Esophagus muscularis mucosa (tissue), 4 donors: Measurements from ENCODE around the gene EMILIN1. TPM values are rescaled to one million over a fixed set of nuclear protein-coding genes. Genes with fewer than 3 reads are reported as not detected.
A peak's percentile ranks its signal among the peaks of the same experiment; 100 is the strongest.

Experiments
- DNase-seq: peaks from one replicate; pipeline ENCODE4 v3.0.0-alpha.2; 2017; ENCODE audit errors: extremely low spot score
- H3K27ac ChIP-seq, 4 donors: fragments of 200-600 bp; sonication (generic); replicated peaks in 1 of 4; 1 replicate in 3 of 4; 2 replicates in 1 of 4; pipeline ENCODE4 v1.5.1; 2016 to 2019; ENCODE audit warnings: mild to moderate bottlenecking in 1 of 4
- H3K27me3 ChIP-seq, 4 donors: fragments of 200-600 bp; sonication (generic); one replicate each; pipeline versions ENCODE4 v1.5.1 to v1.6.0; 2016 to 2019
- H3K36me3 ChIP-seq, 4 donors: fragments of 200-600 bp; sonication (generic); one replicate each; pipeline ENCODE4 v1.5.1; 2016 to 2019
- H3K4me1 ChIP-seq, 4 donors: fragments of 200-600 bp; sonication (generic); one replicate each; pipeline ENCODE4 v1.5.1; 2016 to 2019
- H3K4me3 ChIP-seq, 4 donors: fragments of 200-600 bp; sonication (generic); 1 replicate in 2 of 4; 2 replicates in 2 of 4; pipeline ENCODE4 v1.5.1; 2016 to 2019; ENCODE audit warnings: mild to moderate bottlenecking in 4 of 4, moderate library complexity in 1 of 4
- H3K9me3 ChIP-seq, 4 donors: fragments of 200-600 bp; sonication (generic); 1 replicate in 3 of 4; 2 replicates in 1 of 4; pipeline ENCODE4 v1.5.1; 2016 to 2019
- CTCF ChIP-seq, 3 experiments: fragments of 200-600 bp in 2 of 3; fragments of 450-650 bp in 1 of 3; sonication (generic) in 2 of 3; IDR thresholded peaks; one replicate each; pipeline ENCODE4 v1.5.1; 2017 to 2019; ENCODE audit warnings: antibody characterized with exemption in 3 of 3, mild to moderate bottlenecking in 2 of 3, moderate library complexity in 1 of 3
- EP300 ChIP-seq: sonication (generic); formaldehyde crosslinking; IDR thresholded peaks from one replicate; pipeline ENCODE4 v1.6.1; 2017; ENCODE audit warnings: antibody characterized with exemption
- POLR2A ChIP-seq: fragments of 450-650 bp; IDR thresholded peaks from one replicate; pipeline ENCODE4 v1.6.1; 2017; ENCODE audit warnings: antibody characterized with exemption, moderate library complexity, mild to moderate bottlenecking, low read depth
- POLR2AphosphoS5 ChIP-seq, 2 donors: sonication (generic); formaldehyde crosslinking; IDR thresholded peaks; one replicate each; pipeline ENCODE4 v1.6.1; 2017; ENCODE audit warnings: antibody characterized with exemption in 2 of 2
- WGBS: methylation state at CpG from one replicate; pipeline ENCODE4 v1.1.5; 2018; 5-methylcytosine and 5-hydroxymethylcytosine counted together
- intact Hi-C: fragments of 100-400 bp; cut with DNase I; formaldehyde crosslinking; loops from one replicate; pipeline ENCODE4 v1.15.1; 2023
- total RNA-seq, 4 donors: library from RNA; depleted of rRNA; stranded (reverse); fragments of >200 nt; gene quantifications; one replicate each; pipeline versions ENCODE4 v1.1.0 to v1.2.1, GENCODE V29; 2016

Gene EMILIN1
- total RNA-seq, 4 donors from 2014 or later = 126 to 288 (median 168) TPM

- no peak for TF ChIP-seq POLR2AphosphoS5 (IDR thresholded peaks at IDR 0.05)
- no peak for TF ChIP-seq EP300
- no peak for TF ChIP-seq POLR2A
- no peak for TF ChIP-seq CTCF (IDR thresholded peaks at IDR 0.05)
- WGBS = 75% methylated on average over 4 of the region's 4 CpGs
These were observed 2.1 kb upstream of the EMILIN1 start for GRCh38 chr2:27076323-27076722.

GRCh38 chr2:27077231-27077630 lies 1.2 kb upstream of the EMILIN1 start:
- Histone ChIP-seq H3K9me3 (no peaks in the 10 kb centered on the region), H3K4me1 (peaks cover 62 to 97% (median 96%) of the 10 kb centered on the region in 4 donors), H3K27me3 (no peaks in the 10 kb centered on the region), H3K4me3 (no peak overlapping the region), H3K36me3 (peaks cover 2 to 10% (median 4%) of the 10 kb centered on the region in 4 donors), H3K27ac (peak overlapping the region; percentile 98 to 99 (median 98))
- TF ChIP-seq POLR2A (no peak), CTCF (IDR thresholded peaks at IDR 0.05) (no peak), EP300 (no peak), POLR2AphosphoS5 (IDR thresholded peaks at IDR 0.05) (no peak)
- no peak for DNase-seq
- 65% methylated on average over 7 of the region's 7 CpGs for WGBS
- intact Hi-C loops = no loop called here

More at GRCh38 chr2:27076323-27076722, 2.1 kb upstream of the EMILIN1 start:
- intact Hi-C loops = no loop called here
- H3K9me3 ChIP-seq = no peaks in the 10 kb centered on the region
- H3K36me3 ChIP-seq = peaks cover 0 to under 1% (median 0%) of the 10 kb centered on the region in 4 donors
- H3K27ac ChIP-seq = peak overlapping the region; percentile 98 to 99 (median 98)
- no peaks in the 10 kb centered on the region for H3K27me3 ChIP-seq
- peaks cover 56 to 92% (median 91%) of the 10 kb centered on the region in 4 donors for H3K4me1 ChIP-seq
- no peak overlapping the region for H3K4me3 ChIP-seq
- no peak for DNase-seq

- TF ChIP-seq EP300 (no peak), CTCF (IDR thresholded peaks at IDR 0.05) (no peak), POLR2AphosphoS5 (IDR thresholded peaks at IDR 0.05) (no peak), POLR2A (no peak)
- peak overlapping the region; percentile 98 to 99 (median 98) for H3K27ac ChIP-seq
- H3K27me3 ChIP-seq = no peaks in the 10 kb centered on the region
- peaks cover 4 to 27% (median 14%) of the 10 kb centered on the region in 4 donors for H3K36me3 ChIP-seq
- intact Hi-C loops = loop anchor here (2.0 kb wide), 1 partner anchor 29 kb away; the partner anchor contains the start of gene AGBL5
- H3K4me1 ChIP-seq = peaks cover 47 to 97% (median 96%) of the 10 kb centered on the region in 4 donors
- DNase-seq = no peak
- H3K9me3 ChIP-seq = no peaks in the 10 kb centered on the region
- peak overlapping the region; percentile 56 to 76 (median 70) for H3K4me3 ChIP-seq
- 35% methylated on average over 11 of the region's 14 CpGs for WGBS
These were observed 1.1 kb downstream of the EMILIN1 start for GRCh38 chr2:27079233-27080139.

- Histone ChIP-seq H3K27me3 (no peaks in the 10 kb centered on the region), H3K4me1 (peaks cover 44 to 97% (median 96%) of the 10 kb centered on the region in 4 donors), H3K9me3 (no peaks in the 10 kb centered on the region), H3K4me3 (peak overlapping the region; percentile 56 to 76 (median 70)), H3K27ac (peak overlapping the region; percentile 98 to 99 (median 98)), H3K36me3 (peaks cover 4 to 27% (median 14%) of the 10 kb centered on the region in 4 donors)
- DNase-seq = no peak
- intact Hi-C loops = no loop called here
- 30% methylated on average over 4 of the region's 7 CpGs for WGBS
- TF ChIP-seq EP300 (no peak), CTCF (IDR thresholded peaks at IDR 0.05) (no peak), POLR2AphosphoS5 (IDR thresholded peaks at IDR 0.05) (no peak), POLR2A (no peak)
These were observed 1.7 kb downstream of the EMILIN1 start for GRCh38 chr2:27080140-27080469.
